ENCODE measurements around the gene ADAM17.

- TF ChIP-seq CTCF (IDR thresholded peaks at IDR 0.05) (no peak), POLR2A (IDR thresholded peaks at IDR 0.05) (no peak), EP300 (IDR thresholded peaks at IDR 0.05) (no peak)
Observed at GRCh38 chr2:9465170-9465569, 90.5 kb downstream of the ADAM17 start.
